ENCODE data around the gene IQSEC2. TPM values are rescaled to one million over a fixed set of nuclear protein-coding genes. Genes with fewer than 3 reads are reported as not detected.

Gene IQSEC2
- total and polyA plus RNA-seq, 9 of the 15 experiments (the other 6 are each of a cell fraction or from before 2014, with no cell fraction given), result 2.7 to 41.8 (median 20.1) TPM

GRCh38 chrX:53308836-53309235, 27.5 kb upstream of the IQSEC2 start:
- CTCF ChIA-PET (ENCODE audit: low intra/inter-chr PET ratio), result no interaction called here

More at GRCh38 chrX:53308836-53309235, 27.5 kb upstream of the IQSEC2 start:
- no peak overlapping the region for H3K27ac ChIP-seq (ENCODE audit: extremely low read depth, low read depth, low read length)
- DNase-seq (ENCODE audit: extremely low read depth in 1 of 4, low spot score in 3 of 4), result no peak
- H2AFZ ChIP-seq (ENCODE audit: low read depth, low read length), result no peak overlapping the region
- in situ Hi-C loops (cut with MboI), result no loop called here
- no peak for ATAC-seq
- TF ChIP-seq PHF20 (IDR thresholded peaks at IDR 0.05; ENCODE audit: partially characterized antibody), result no peak
- TF ChIP-seq ELF2 (CRISPR knock-in tag; IDR thresholded peaks at IDR 0.05), result no peak
- no peak for TF ChIP-seq ZNF395 (CRISPR knock-in tag; IDR thresholded peaks at IDR 0.05)
- TF ChIP-seq ERF (CRISPR knock-in tag; IDR thresholded peaks at IDR 0.05), result no peak
- peak; percentile 78 for TF ChIP-seq ZNF121 (CRISPR knock-in tag; conservative IDR thresholded peaks at IDR 0.05)
- TF ChIP-seq GABPB2 (CRISPR knock-in tag; conservative IDR thresholded peaks at IDR 0.05), result no peak
- no peak for TF ChIP-seq ZNF639 (CRISPR knock-in tag; conservative IDR thresholded peaks at IDR 0.05 in 1 of 2, IDR thresholded peaks at IDR 0.05 in 1 of 2)
- TF ChIP-seq E2F3 (CRISPR knock-in tag; IDR thresholded peaks at IDR 0.05), result no peak
- no peaks in the 10 kb centered on the region for H3K9me1 ChIP-seq (ENCODE audit: control insufficient read depth, insufficient read depth, low read length)
- no peak overlapping the region for H3K9ac ChIP-seq (ENCODE audit: insufficient read depth in 1 of 2, low read depth in 2 of 2, low read length in 2 of 2)
- no peaks in the 10 kb centered on the region for H3K36me3 ChIP-seq (ENCODE audit: control insufficient read depth, insufficient read depth, low read length)
- WGBS (ENCODE audit: insufficient coverage, low coverage, missing lambda C conversion rate), result 30% methylated on average over 4 of the region's 4 CpGs
- no peaks in the 10 kb centered on the region for H4K20me1 ChIP-seq (replicated peaks; ENCODE audit: control insufficient read depth, insufficient read depth, low read length)
- POLR2A ChIA-PET, result interaction anchor here (1.0 kb wide), 1 partner anchor 37 kb away, joined by 3 read pairs; no protein-coding TSS in a partner anchor
- H3K4me3 ChIP-seq, result no peak overlapping the region
- intact Hi-C loops (cut with micrococcal nuclease), result no loop called here
- FAIRE-seq, result no peak
- BruUV-seq (replicated peaks), result no TSS peak
- H3K9me3 ChIP-seq (replicated peaks; ENCODE audit: control insufficient read depth, insufficient read depth, low read depth, low read length), result no peaks in the 10 kb centered on the region
- H3K4me2 ChIP-seq (ENCODE audit: insufficient read depth, low read length), result no peak overlapping the region
- H3K79me2 ChIP-seq (ENCODE audit: control insufficient read depth, insufficient read depth, low read length), result no peaks in the 10 kb centered on the region
- peaks cover 4 to 5% of the 10 kb centered on the region in 2 experiments; a peak in 4 of 5 replicates for H3K4me1 ChIP-seq (replicated peaks in 1 of 2; ENCODE audit: control insufficient read depth in 2 of 2, insufficient read depth in 2 of 2, low read length in 2 of 2)
- H3K27me3 ChIP-seq (ENCODE audit: control insufficient read depth in 2 of 2, insufficient read depth in 2 of 2, low read length in 2 of 2), result no peaks in the 10 kb centered on the region

All from K562 (cell line).